KMS-11 (cell line): ENCODE measurements around the gene RAB40A.

Experiments
- H2AFZ ChIP-seq: fragments of 200-600 bp; sonication (generic); 2 replicates; pipeline ENCODE4 v1.6.1; 2016; ENCODE audit warnings: antibody characterized with exemption, mixed run types, low read depth
- H3K27ac ChIP-seq: fragments of 200-600 bp; sonication (generic); 2 replicates; pipeline ENCODE4 v1.6.1; 2016; ENCODE audit warnings: mild to moderate bottlenecking, mixed run types
- H3K27me3 ChIP-seq: fragments of 200-600 bp; sonication (generic); 2 replicates; pipeline ENCODE4 v1.6.1; 2017; ENCODE audit warnings: mild to moderate bottlenecking, low read depth, mixed run types, moderate library complexity; ENCODE audit not compliant: insufficient read depth
- H3K36me3 ChIP-seq: fragments of 200-600 bp; sonication (generic); 2 replicates; pipeline ENCODE4 v1.6.1; 2017; ENCODE audit warnings: mild to moderate bottlenecking, mixed run types; ENCODE audit not compliant: insufficient read depth
- H3K4me1 ChIP-seq: fragments of 200-600 bp; sonication (generic); 2 replicates; pipeline ENCODE4 v1.6.1; 2016; ENCODE audit warnings: mild to moderate bottlenecking, low read depth, mixed run types; ENCODE audit not compliant: poor library complexity, severe bottlenecking
- H3K4me2 ChIP-seq: fragments of 200-600 bp; sonication (generic); 2 replicates; pipeline ENCODE4 v1.7.0; 2016; ENCODE audit warnings: mild to moderate bottlenecking, mixed run types
- H3K4me3 ChIP-seq: fragments of 200-600 bp; sonication (generic); IDR thresholded peaks from 2 replicates; pipeline ENCODE4 v1.6.1; 2017; ENCODE audit warnings: low read depth, low read length, mixed read lengths; ENCODE audit not compliant: insufficient read depth
- H3K79me2 ChIP-seq: fragments of 200-600 bp; sonication (generic); 2 replicates; pipeline ENCODE4 v1.6.1; 2016; ENCODE audit warnings: low read depth, mixed run types; ENCODE audit not compliant: insufficient read depth
- H3K9ac ChIP-seq: fragments of 200-600 bp; sonication (generic); 2 replicates; pipeline ENCODE4 v1.6.1; 2016; ENCODE audit warnings: mild to moderate bottlenecking, mixed run types
- H4K20me1 ChIP-seq: fragments of 200-600 bp; sonication (generic); 2 replicates; pipeline ENCODE4 v1.6.1; 2016; ENCODE audit warnings: mild to moderate bottlenecking, mixed run types; ENCODE audit not compliant: insufficient read depth
- TF ChIP-seq, protein P1 (sequence below): fragments of 200-600 bp; sonication (generic); conservative IDR thresholded peaks from 2 replicates; pipeline ENCODE4 v1.6.1; 2017; ENCODE audit warnings: low read depth, mild to moderate bottlenecking, antibody characterized with exemption, low read length, moderate library complexity, mixed read lengths

Gene RAB40A

DNA sequence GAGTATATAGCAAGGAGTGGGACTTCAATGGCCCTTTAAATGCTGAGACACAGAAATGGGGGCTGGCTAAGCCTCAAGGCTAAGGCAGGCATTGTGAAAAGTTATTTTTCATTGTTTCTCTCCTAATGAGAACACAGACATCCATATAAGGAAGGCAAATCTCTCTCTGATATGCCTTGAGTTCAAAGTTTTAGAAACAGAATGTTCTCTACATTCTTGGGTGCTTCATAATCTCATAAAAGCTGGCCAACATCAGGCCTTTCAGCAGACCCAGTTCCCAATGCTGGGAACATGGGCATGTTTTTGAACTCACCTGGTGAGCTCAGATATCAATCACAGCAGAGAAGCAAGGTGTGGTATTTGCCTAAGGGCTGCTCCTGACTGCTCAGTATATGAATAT is 19.4 kb upstream of the RAB40A start:
- Histone ChIP-seq H3K4me3 (no peak overlapping the region), H3K4me1 (no peaks in the 10 kb centered on the region), H3K27ac (no peak overlapping the region), H3K9ac (no peak overlapping the region), H2AFZ (no peak overlapping the region), H3K4me2 (no peak overlapping the region), H3K27me3 (no peaks in the 10 kb centered on the region), H3K36me3 (no peaks in the 10 kb centered on the region), H4K20me1 (no peaks in the 10 kb centered on the region), H3K79me2 (no peaks in the 10 kb centered on the region)
- TF ChIP-seq, protein P1, sequence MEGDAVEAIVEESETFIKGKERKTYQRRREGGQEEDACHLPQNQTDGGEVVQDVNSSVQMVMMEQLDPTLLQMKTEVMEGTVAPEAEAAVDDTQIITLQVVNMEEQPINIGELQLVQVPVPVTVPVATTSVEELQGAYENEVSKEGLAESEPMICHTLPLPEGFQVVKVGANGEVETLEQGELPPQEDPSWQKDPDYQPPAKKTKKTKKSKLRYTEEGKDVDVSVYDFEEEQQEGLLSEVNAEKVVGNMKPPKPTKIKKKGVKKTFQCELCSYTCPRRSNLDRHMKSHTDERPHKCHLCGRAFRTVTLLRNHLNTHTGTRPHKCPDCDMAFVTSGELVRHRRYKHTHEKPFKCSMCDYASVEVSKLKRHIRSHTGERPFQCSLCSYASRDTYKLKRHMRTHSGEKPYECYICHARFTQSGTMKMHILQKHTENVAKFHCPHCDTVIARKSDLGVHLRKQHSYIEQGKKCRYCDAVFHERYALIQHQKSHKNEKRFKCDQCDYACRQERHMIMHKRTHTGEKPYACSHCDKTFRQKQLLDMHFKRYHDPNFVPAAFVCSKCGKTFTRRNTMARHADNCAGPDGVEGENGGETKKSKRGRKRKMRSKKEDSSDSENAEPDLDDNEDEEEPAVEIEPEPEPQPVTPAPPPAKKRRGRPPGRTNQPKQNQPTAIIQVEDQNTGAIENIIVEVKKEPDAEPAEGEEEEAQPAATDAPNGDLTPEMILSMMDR: no peak

DNA sequence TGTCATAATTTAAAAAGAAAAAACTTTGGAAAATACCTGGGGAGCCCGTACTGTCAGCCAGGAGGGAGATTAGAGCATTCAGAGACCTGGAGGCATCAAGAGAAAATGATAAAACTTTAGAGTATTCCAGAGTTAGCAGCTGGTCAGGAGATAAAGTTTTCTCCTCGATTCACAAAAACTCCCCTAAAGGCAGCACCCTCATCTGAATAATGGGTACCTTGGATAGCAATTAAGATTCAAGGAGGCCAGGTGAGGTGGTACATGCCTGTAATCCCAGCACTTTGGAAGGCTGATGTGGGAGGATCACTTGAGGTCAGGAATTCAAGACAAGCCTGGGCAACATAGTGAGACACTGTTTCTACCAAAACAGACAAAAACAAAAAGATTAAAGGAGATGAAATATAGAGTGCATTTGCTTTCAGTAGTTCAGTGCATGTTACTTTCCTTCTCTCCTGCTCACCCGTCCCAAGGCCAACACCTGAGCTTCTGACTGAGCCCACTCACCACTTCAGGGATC is 18.6 kb upstream of the RAB40A start:
- H3K27me3 ChIP-seq: no peaks in the 10 kb centered on the region
- no peak overlapping the region for H2AFZ ChIP-seq
- H3K9ac ChIP-seq: no peak overlapping the region
- TF ChIP-seq, protein P1: no peak
- no peaks in the 10 kb centered on the region for H3K36me3 ChIP-seq
- H3K79me2 ChIP-seq: no peaks in the 10 kb centered on the region
- no peak overlapping the region for H3K27ac ChIP-seq
- no peak overlapping the region for H3K4me2 ChIP-seq
- H3K4me3 ChIP-seq: no peak overlapping the region
- H3K4me1 ChIP-seq: no peaks in the 10 kb centered on the region
- no peaks in the 10 kb centered on the region for H4K20me1 ChIP-seq

DNA sequence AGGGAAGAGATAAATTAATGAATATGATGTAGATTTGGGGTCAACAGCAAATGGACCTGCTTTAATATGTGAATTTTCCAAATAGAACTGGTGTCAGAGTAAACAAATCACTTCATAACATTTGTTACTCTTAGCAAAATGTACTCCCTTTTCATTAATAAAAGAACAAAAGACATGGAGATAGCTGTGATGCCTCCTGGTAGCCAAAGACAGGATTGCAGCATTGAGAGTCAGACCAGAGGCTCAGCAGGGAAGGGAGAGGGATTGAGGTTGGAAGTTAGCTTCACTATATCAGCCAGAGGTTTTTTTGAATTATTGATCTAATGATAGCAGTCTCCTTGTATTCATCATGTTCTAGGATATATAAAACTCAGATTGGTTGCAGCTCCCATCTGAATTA is 17.4 kb upstream of the RAB40A start:
- Histone ChIP-seq H3K4me3 (no peak overlapping the region), H3K4me2 (no peak overlapping the region), H2AFZ (no peak overlapping the region), H3K9ac (no peak overlapping the region), H3K79me2 (no peaks in the 10 kb centered on the region), H4K20me1 (no peaks in the 10 kb centered on the region), H3K4me1 (no peaks in the 10 kb centered on the region), H3K36me3 (no peaks in the 10 kb centered on the region), H3K27me3 (no peaks in the 10 kb centered on the region), H3K27ac (no peak overlapping the region)
- TF ChIP-seq, protein P1: no peak

DNA sequence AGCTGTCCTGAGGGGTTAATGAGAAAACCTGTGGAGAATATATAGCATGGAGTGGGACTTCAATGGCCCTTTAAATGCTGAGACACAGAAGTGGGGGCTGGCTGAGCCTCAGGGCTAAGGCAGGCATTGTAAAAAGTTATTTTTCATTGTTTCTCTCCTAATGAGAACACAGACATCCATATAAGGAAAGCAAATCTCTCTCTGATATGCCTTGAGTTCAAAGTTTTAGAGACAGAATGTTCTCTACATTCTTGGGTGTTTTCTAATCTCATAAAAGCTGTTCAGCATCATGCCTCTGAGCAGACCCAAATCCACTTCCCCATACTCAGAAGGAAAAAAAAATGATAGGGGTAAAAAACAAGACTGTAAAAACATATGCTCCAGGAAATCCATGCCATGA is 16.8 kb upstream of the RAB40A start:
- H2AFZ ChIP-seq: no peak overlapping the region
- TF ChIP-seq, protein P1: no peak
- H3K9ac ChIP-seq: no peak overlapping the region
- no peaks in the 10 kb centered on the region for H3K36me3 ChIP-seq
- H3K4me2 ChIP-seq: no peak overlapping the region
- no peaks in the 10 kb centered on the region for H3K79me2 ChIP-seq
- no peaks in the 10 kb centered on the region for H3K27me3 ChIP-seq
- no peaks in the 10 kb centered on the region for H3K4me1 ChIP-seq
- no peak overlapping the region for H3K27ac ChIP-seq
- no peak overlapping the region for H3K4me3 ChIP-seq
- H4K20me1 ChIP-seq: no peaks in the 10 kb centered on the region
